Activated T-cell treated with anti-CD3 and anti-CD28 coated beads, Interleukin-2, amount 50 U/mL, for 4 hours (primary cell): Measurements from ENCODE around the gene FANCC. TPM values are rescaled to one million over a fixed set of nuclear protein-coding genes. Genes with fewer than 3 reads are reported as not detected.
A peak's percentile ranks its signal among the peaks of the same experiment; 100 is the strongest.
"Not testable (repeated sequence)": the region's sequence is repeated elsewhere in the genome, so short reads cannot be mapped to it uniquely, and the experiment has no call there.

Experiments
- ATAC-seq, 2 donors: fragments of 200-7000 bp; cut with Tn5 transposase; one replicate each; pipeline ENCODE4 v1.10.0; 2021
- DNase-seq: peaks from one replicate; pipeline ENCODE4 v3.0.0-alpha.2; 2020
- H3K27me3 Mint-ChIP-seq: one replicate; pipeline ENCODE4 v1.8.0; 2021; ENCODE audit warnings: low read depth, mixed read lengths
- H3K36me3 Mint-ChIP-seq: one replicate; pipeline ENCODE4 v1.8.0; 2022; ENCODE audit warnings: mixed read lengths; ENCODE audit not compliant: insufficient read depth
- H3K4me1 Mint-ChIP-seq: one replicate; pipeline ENCODE4 v1.8.0; 2021; ENCODE audit warnings: low read depth, mixed read lengths
- H3K4me3 Mint-ChIP-seq: one replicate; pipeline ENCODE4 v1.8.0; 2021; ENCODE audit warnings: mild to moderate bottlenecking, moderate library complexity, mixed read lengths
- H3K9me3 Mint-ChIP-seq: one replicate; pipeline ENCODE4 v1.8.0; 2021; ENCODE audit warnings: mixed read lengths
- total RNA-seq, 3 donors: library from RNA; stranded (reverse); gene quantifications; one replicate each; pipeline ENCODE4 v1.2.1, GENCODE V29; 2021

FANCC gene
- total RNA-seq, 3 donors from 2014 or later, result 14.6 to 15.3 (median 15.2) TPM

- Mint-ChIP-seq H3K27me3 (peaks cover 7% of the 10 kb centered on the region), H3K4me1 (peaks cover 11% of the 10 kb centered on the region), H3K9me3 (no peaks in the 10 kb centered on the region), H3K36me3 (peaks cover 2% of the 10 kb centered on the region), H3K4me3 (no peak overlapping the region)
- DNase-seq, result no peak
- no peak for ATAC-seq
Observed at GRCh38 chr9:95315108-95315746, 2.3 kb downstream of the FANCC start.

- no peak for DNase-seq
- Mint-ChIP-seq H3K4me1 (peaks cover 11% of the 10 kb centered on the region), H3K4me3 (no peak overlapping the region)
Observed at GRCh38 chr9:95313010-95313498, 4.5 kb downstream of the FANCC start.

GRCh38 chr9:95311961-95312360, 5.5 kb downstream of the FANCC start:
- Mint-ChIP-seq H3K4me3 (no peak overlapping the region), H3K9me3 (no peaks in the 10 kb centered on the region), H3K36me3 (peaks cover 2% of the 10 kb centered on the region), H3K4me1 (peaks cover 11% of the 10 kb centered on the region), H3K27me3 (peaks cover 7% of the 10 kb centered on the region)
- no peak for DNase-seq
- ATAC-seq, result no peak

More at GRCh38 chr9:95313010-95313498, 4.5 kb downstream of the FANCC start:
- peaks cover 2% of the 10 kb centered on the region for H3K36me3 Mint-ChIP-seq
- ATAC-seq, result no peak
- no peaks in the 10 kb centered on the region for H3K9me3 Mint-ChIP-seq
- H3K27me3 Mint-ChIP-seq, result peaks cover 7% of the 10 kb centered on the region

- Mint-ChIP-seq H3K4me3 (no peak overlapping the region), H3K36me3 (peaks cover 4% of the 10 kb centered on the region), H3K4me1 (peaks cover 18% of the 10 kb centered on the region), H3K9me3 (no peaks in the 10 kb centered on the region), H3K27me3 (peaks cover 6% of the 10 kb centered on the region)
- DNase-seq (no peak), ATAC-seq (no peak)
Observed at GRCh38 chr9:95307538-95307937, 10.0 kb downstream of the FANCC start.

GRCh38 chr9:95306819-95307218, 10.7 kb downstream of the FANCC start:
- peaks cover 2% of the 10 kb centered on the region for H3K36me3 Mint-ChIP-seq
- no peaks in the 10 kb centered on the region for H3K27me3 Mint-ChIP-seq

GRCh38 chr9:95305770-95306492, 11.6 kb downstream of the FANCC start:
- peaks cover 18% of the 10 kb centered on the region for H3K4me1 Mint-ChIP-seq
- no peak for ATAC-seq
- no peaks in the 10 kb centered on the region for H3K27me3 Mint-ChIP-seq
- no peak overlapping the region for H3K4me3 Mint-ChIP-seq
- H3K9me3 Mint-ChIP-seq, result no peaks in the 10 kb centered on the region
- peaks cover 2% of the 10 kb centered on the region for H3K36me3 Mint-ChIP-seq
- DNase-seq, result no peak

More at GRCh38 chr9:95306819-95307218, 10.7 kb downstream of the FANCC start:
- ATAC-seq, result no peak
- peaks cover 19% of the 10 kb centered on the region for H3K4me1 Mint-ChIP-seq
- DNase-seq, result no peak
- H3K4me3 Mint-ChIP-seq, result no peak overlapping the region
- H3K9me3 Mint-ChIP-seq, result no peaks in the 10 kb centered on the region

- peak in 1 of 2 donors; percentile 37 for ATAC-seq
- H3K9me3 Mint-ChIP-seq, result no peaks in the 10 kb centered on the region
- no peak for DNase-seq
- peaks cover 2% of the 10 kb centered on the region for H3K36me3 Mint-ChIP-seq
- H3K4me1 Mint-ChIP-seq, result peaks cover 18% of the 10 kb centered on the region
- H3K4me3 Mint-ChIP-seq, result no peak overlapping the region
- no peaks in the 10 kb centered on the region for H3K27me3 Mint-ChIP-seq
Observed at GRCh38 chr9:95302479-95302878, 15.0 kb downstream of the FANCC start.

GRCh38 chr9:95297760-95298159, 19.7 kb downstream of the FANCC start:
- Mint-ChIP-seq H3K36me3 (peaks cover under 1% of the 10 kb centered on the region), H3K4me1 (peaks cover 3% of the 10 kb centered on the region), H3K27me3 (no peaks in the 10 kb centered on the region), H3K4me3 (no peak overlapping the region), H3K9me3 (no peaks in the 10 kb centered on the region)
- no peak for DNase-seq
- ATAC-seq, result no peak

- no peaks in the 10 kb centered on the region for H3K36me3 Mint-ChIP-seq
- no peak for DNase-seq
- no peaks in the 10 kb centered on the region for H3K4me1 Mint-ChIP-seq
- no peaks in the 10 kb centered on the region for H3K27me3 Mint-ChIP-seq
- H3K9me3 Mint-ChIP-seq, result no peaks in the 10 kb centered on the region
- no peak for ATAC-seq
- no peak overlapping the region for H3K4me3 Mint-ChIP-seq
Observed at GRCh38 chr9:95297316-95297715, 20.2 kb downstream of the FANCC start.

GRCh38 chr9:95296761-95297160, 20.7 kb downstream of the FANCC start:
- no peaks in the 10 kb centered on the region for H3K9me3 Mint-ChIP-seq
- no peak for ATAC-seq

GRCh38 chr9:95293296-95293695, 24.2 kb downstream of the FANCC start:
- H3K27me3 Mint-ChIP-seq, H3K9me3 Mint-ChIP-seq, ATAC-seq, H3K4me1 Mint-ChIP-seq, H3K36me3 Mint-ChIP-seq, H3K4me3 Mint-ChIP-seq, DNase-seq: not testable (repeated sequence)

More at GRCh38 chr9:95296761-95297160, 20.7 kb downstream of the FANCC start:
- no peaks in the 10 kb centered on the region for H3K4me1 Mint-ChIP-seq
- no peak for DNase-seq
- no peak overlapping the region for H3K4me3 Mint-ChIP-seq
- no peaks in the 10 kb centered on the region for H3K27me3 Mint-ChIP-seq
- H3K36me3 Mint-ChIP-seq, result peaks cover 2% of the 10 kb centered on the region

GRCh38 chr9:95292226-95292625, 25.3 kb downstream of the FANCC start:
- DNase-seq (no peak), ATAC-seq (no peak)
- H3K4me1 Mint-ChIP-seq, result peaks cover 2% of the 10 kb centered on the region
- H3K36me3 Mint-ChIP-seq, result peaks cover 2% of the 10 kb centered on the region
- no peaks in the 10 kb centered on the region for H3K27me3 Mint-ChIP-seq
- no peak overlapping the region for H3K4me3 Mint-ChIP-seq
- no peaks in the 10 kb centered on the region for H3K9me3 Mint-ChIP-seq

- H3K9me3 Mint-ChIP-seq, result peaks cover 10% of the 10 kb centered on the region
- peaks cover 2% of the 10 kb centered on the region for H3K4me1 Mint-ChIP-seq
- H3K27me3 Mint-ChIP-seq, result no peaks in the 10 kb centered on the region
- ATAC-seq (no peak), DNase-seq (no peak)
- H3K4me3 Mint-ChIP-seq, result no peak overlapping the region
- peaks cover under 1% of the 10 kb centered on the region for H3K36me3 Mint-ChIP-seq
Observed at GRCh38 chr9:95286151-95286550, 31.4 kb downstream of the FANCC start.

GRCh38 chr9:95285307-95285706, 32.2 kb downstream of the FANCC start:
- ATAC-seq, result no peak
- Mint-ChIP-seq H3K27me3 (no peaks in the 10 kb centered on the region), H3K4me3 (no peak overlapping the region), H3K36me3 (peaks cover 3% of the 10 kb centered on the region), H3K9me3 (peaks cover 19% of the 10 kb centered on the region), H3K4me1 (peaks cover 2% of the 10 kb centered on the region)
- DNase-seq, result no peak
